IPS-NIHi11 (cell line): ENCODE measurements around the gene PKP4.

ENCODE experiments used
- DNase-seq: peaks from one replicate; pipeline ENCODE4 v3.0.0; 2012; ENCODE audit warnings: mixed read lengths, low spot score

Gene PKP4

GRCh38 chr2:158539176-158540005 lies 82.6 kb downstream of the PKP4 start:
- no peak for DNase-seq

- no peak for DNase-seq
Measured at GRCh38 chr2:158542577-158542976, 85.8 kb downstream of the PKP4 start.

GRCh38 chr2:158543957-158544356 lies 87.2 kb downstream of the PKP4 start:
- DNase-seq: no peak

- no peak for DNase-seq
Measured at GRCh38 chr2:158544998-158545397, 88.2 kb downstream of the PKP4 start.

- no peak for DNase-seq
Measured at GRCh38 chr2:158546412-158547144, 89.8 kb downstream of the PKP4 start.

- no peak for DNase-seq
Measured at GRCh38 chr2:158553257-158553656, 96.5 kb downstream of the PKP4 start.

GRCh38 chr2:158554996-158555395 lies 98.2 kb downstream of the PKP4 start:
- no peak for DNase-seq

GRCh38 chr2:158556124-158556523 lies 99.4 kb downstream of the PKP4 start:
- DNase-seq: no peak

- no peak for DNase-seq
Measured at GRCh38 chr2:158557752-158558151, 101.0 kb downstream of the PKP4 start.

- DNase-seq: no peak
Measured at GRCh38 chr2:158559252-158559651, 102.5 kb downstream of the PKP4 start.

- no peak for DNase-seq
Measured at GRCh38 chr2:158560259-158560658, 103.5 kb downstream of the PKP4 start.

- no peak for DNase-seq
Measured at GRCh38 chr2:158561054-158561453, 104.3 kb downstream of the PKP4 start.

GRCh38 chr2:158567208-158567607 lies 110.5 kb downstream of the PKP4 start:
- no peak for DNase-seq

GRCh38 chr2:158569284-158569683 lies 112.5 kb downstream of the PKP4 start:
- no peak for DNase-seq

GRCh38 chr2:158570869-158571268 lies 114.1 kb downstream of the PKP4 start:
- DNase-seq: no peak

GRCh38 chr2:158573739-158574138 lies 117.0 kb downstream of the PKP4 start:
- no peak for DNase-seq

- no peak for DNase-seq
Measured at GRCh38 chr2:158575051-158575635, 118.4 kb downstream of the PKP4 start.

GRCh38 chr2:158577141-158577540 lies 120.4 kb downstream of the PKP4 start:
- DNase-seq: no peak

GRCh38 chr2:158578703-158579330 lies 122.1 kb downstream of the PKP4 start:
- DNase-seq: no peak

- no peak for DNase-seq
Measured at GRCh38 chr2:158579928-158580327, 123.2 kb downstream of the PKP4 start.

GRCh38 chr2:158580760-158581159 lies 124.0 kb downstream of the PKP4 start:
- DNase-seq: no peak

GRCh38 chr2:158582670-158583069 lies 125.9 kb downstream of the PKP4 start:
- DNase-seq: no peak

GRCh38 chr2:158583923-158584322 lies 127.2 kb downstream of the PKP4 start:
- DNase-seq: no peak
